Ovary (tissue), 3 donors: ENCODE results near the gene TAS2R30.

Source experiments
- CTCF ChIP-seq, 3 donors: fragments of 450-650 bp in 2 of 3; fragments of 200-600 bp in 1 of 3; IDR thresholded peaks; one replicate each; pipeline versions ENCODE4 v1.5.1 to v1.8.0; 2016 to 2022; ENCODE audit warnings: antibody characterized with exemption in 3 of 3, mild to moderate bottlenecking in 1 of 3
- EP300 ChIP-seq: sonication (generic); formaldehyde crosslinking; IDR thresholded peaks from one replicate; pipeline ENCODE4 v1.6.1; 2017; ENCODE audit warnings: antibody characterized with exemption
- donor health status: DM: no; HTN: no; CAD: no.

- TF ChIP-seq EP300 (no peak), CTCF (IDR thresholded peaks at IDR 0.05) (no peak)
Observed at GRCh38 chr12:11133162-11133561, 1.3 kb downstream of the TAS2R30 start.
